Stimulated activated CD4-positive, alpha-beta T cell treated with anti-CD3 and anti-CD28 coated beads, Interleukin-15, amount 100 ng/mL, for 1 hour (primary cell): Measurements from ENCODE around the gene GJB4.
A peak's percentile ranks its signal among the peaks of the same experiment; 100 is the strongest.

ENCODE experiments used
- DNase-seq, 2 donors: peaks; one replicate each; pipeline ENCODE4 v3.0.0-alpha.2; 2020; ENCODE audit warnings: low read depth in 1 of 2, low spot score in 1 of 2

The GJB4 gene

DNA sequence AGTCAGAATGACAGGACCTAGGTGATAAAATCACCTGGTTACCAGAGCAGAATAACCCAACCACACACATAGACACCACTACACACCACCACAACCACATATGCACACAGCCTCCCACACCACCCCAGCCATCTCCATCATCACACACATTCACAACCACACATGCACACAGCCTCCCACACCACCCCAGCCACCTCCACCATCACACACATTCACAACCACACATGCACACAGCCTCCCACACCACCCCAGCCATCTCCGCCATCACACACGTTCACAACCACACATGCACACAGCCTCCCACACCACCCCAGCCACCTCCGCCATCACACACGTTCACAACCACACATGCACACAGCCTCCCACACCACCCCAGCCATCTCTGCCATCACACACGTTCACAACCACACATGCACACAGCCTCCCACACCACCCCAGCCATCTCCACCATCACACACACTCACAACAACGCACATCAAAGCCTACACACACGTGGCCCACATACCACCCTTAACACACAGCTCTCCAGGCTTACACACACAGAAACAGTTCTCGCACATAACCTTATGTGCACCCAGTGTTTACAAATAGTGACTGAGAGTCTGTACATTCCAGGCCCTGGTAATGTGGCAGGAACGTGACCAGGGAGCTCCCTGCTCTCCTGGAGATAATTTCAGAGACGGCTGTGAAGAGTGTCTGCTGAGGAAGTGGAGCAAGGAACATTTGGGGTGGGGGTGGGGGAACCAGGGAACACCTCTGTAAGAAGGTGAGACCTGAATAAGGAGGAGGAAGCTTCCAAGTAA is 18.2 kb downstream of the GJB4 start:
- DNase-seq, result no peak

DNA sequence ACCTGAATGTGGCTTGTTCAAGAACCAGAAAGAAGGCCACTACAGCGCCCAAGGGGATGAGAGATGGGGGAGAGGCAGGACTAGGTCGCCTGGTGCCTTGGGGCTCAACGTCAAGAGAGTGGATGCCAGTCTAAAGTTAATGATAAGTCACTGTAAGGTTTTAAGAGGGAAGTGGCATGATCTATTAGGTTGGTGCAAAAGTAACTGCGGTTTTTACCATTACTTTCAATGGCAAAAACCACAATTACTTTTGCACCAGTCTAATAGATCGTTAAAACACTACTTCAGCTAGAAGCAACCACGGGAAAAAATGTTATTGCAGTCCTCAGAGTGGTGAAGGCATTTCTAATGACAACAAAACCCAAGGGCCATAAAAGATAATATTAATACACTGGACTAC is 18.8 kb downstream of the GJB4 start:
- DNase-seq, result no peak

DNA sequence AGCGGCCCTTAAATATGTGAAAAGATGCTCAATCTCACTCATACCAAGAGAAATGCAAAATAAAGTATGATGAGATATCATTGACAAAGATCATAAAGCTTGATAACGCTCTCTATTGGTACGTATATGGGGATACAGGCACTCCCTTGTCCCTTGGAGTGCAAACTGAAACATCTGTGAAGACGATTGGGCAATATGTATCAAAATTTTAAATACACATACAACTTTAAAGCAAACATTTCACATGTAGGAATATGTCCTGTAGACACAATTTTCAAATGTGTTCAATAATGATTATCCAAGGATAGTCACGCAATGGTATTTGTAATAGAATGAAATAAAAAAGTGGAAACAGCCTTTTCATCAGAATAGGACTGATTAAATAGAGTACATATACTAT is 19.5 kb downstream of the GJB4 start:
- DNase-seq, result no peak

DNA sequence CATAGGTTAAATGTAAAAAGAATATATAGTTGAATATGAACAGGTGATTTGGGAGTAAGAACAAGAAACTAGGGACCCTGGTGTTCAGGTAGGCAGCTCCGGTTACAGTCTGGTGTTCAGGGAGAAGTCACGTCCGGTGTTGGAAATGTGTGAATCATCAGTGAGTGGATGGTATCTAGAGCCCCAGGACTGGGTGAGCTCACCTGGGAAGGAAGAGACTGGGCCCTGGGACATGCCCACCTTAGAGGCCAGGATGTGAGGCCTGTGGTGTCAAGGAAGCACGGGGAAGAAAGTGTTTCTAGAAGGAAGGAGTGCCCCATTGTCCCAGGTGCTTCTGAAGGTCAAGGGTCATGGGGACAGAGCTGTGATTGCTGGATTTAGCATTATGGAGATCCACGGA is 20.0 kb downstream of the GJB4 start:
- DNase-seq, result no peak

DNA sequence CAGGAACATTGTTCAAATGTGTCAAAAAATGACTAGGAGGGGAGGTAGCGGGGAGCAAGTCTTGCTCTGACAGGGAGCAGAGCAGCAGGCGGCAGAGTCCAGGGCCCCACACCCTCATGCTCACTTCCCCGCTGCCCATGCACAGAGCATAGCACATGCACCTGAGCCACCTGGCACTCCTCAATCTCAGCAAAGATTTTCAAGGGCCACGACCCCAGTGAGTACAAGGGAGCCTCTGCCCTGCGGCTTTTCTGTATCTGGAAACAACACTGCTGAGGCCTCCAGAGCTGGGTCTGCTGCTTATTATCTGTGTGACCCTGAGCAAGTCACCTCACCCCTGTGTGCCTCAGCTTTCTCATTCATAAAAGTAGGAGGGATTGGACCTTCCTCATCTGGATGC is 20.4 kb downstream of the GJB4 start:
- DNase-seq, result no peak

DNA sequence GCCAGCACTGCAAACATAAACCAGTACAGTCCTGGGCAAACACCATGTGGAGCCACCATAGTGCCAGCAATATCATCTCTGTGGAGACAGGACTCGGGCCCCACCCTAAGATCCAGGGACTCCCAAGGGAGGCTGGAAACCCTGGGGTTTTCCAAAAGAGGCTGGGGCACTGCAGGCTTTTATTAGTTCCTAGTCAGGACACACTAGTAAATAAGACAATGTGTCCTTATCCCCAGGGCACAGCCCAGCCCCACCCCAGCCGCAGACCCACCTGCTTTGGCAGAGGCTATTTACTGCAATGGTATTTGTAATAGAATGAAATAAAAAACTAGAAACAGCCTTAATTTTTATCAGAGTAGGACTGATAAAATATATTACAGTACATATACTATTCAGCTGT is 21.0 kb downstream of the GJB4 start:
- DNase-seq, result no peak

DNA sequence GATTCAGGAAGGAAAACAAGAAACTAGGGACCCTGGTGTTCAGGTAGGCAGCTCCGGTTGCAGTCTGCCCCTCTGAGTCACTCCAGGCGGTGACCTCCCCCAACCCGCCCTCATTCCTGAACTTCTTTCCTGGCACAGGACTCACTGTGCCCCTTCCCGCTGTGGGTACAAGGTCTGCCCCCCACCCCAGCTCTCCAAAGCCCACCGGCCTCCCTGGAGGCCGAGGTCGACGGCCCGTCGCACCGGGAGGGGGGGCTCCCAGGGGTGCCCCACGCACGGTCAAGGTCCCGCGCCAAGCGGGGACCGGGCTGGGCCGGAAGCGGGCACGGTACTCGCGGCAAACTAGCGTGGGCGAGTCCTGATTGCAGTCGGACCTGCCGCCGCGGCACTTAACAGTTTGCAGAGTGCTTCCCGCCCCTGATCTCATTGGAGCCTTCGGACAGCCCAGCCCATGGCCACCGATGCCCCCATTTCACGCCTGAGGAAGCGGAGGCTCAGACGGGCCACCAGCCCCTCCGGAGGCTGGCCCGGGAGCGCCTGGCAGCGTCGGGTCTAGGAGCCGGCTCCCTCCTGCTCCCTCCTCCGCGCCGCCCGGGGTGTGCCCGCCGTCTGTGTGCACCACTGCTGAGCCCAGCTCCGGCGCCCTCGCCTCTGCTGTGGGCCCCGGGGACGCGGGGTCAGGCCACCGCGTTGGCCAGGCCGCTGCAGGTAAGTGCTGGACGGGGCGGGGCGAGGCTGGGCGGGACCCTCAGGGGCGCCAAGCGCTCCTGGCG is 21.7 kb downstream of the GJB4 start, which contains the start of gene GJB3:
Gene GJB3 (plus strand): TSS at position 144 of the 773 bp plus-strand sequence. CDS start 3,549 bp downstream, outside the sequence.
- no peak for DNase-seq

DNA sequence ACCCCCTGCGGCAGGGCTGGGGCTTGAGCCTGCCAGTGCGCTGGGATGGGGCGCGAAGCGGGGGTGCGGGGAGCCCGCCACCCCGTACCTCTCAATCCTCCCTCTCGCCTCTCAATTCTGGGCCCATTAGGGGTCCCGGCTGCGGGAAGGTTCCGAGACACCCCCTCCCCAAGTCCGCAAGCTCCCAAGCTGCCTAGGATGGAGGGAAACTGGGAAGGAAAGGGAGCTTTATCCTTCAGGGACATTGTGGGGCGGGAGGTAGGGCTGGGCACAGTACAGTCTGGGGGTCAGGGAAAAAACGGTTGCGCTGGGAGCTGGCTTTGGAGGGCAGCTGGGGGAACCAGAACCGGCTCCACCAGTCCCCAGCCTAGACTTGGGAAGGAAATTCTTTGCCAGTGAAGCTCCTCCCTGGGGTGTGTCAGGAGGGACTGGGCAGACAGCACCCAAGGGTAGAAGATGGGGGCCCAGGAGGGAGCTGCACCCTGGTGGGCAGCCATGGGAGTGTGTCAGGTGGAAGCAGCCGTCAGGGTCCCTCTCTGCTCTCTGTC is 22.4 kb downstream of the GJB4 start:
- no peak for DNase-seq

DNA sequence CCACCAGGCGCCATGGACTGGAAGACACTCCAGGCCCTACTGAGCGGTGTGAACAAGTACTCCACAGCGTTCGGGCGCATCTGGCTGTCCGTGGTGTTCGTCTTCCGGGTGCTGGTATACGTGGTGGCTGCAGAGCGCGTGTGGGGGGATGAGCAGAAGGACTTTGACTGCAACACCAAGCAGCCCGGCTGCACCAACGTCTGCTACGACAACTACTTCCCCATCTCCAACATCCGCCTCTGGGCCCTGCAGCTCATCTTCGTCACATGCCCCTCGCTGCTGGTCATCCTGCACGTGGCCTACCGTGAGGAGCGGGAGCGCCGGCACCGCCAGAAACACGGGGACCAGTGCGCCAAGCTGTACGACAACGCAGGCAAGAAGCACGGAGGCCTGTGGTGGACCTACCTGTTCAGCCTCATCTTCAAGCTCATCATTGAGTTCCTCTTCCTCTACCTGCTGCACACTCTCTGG is 25.2 kb downstream of the GJB4 start:
- DNase-seq, result no peak

DNA sequence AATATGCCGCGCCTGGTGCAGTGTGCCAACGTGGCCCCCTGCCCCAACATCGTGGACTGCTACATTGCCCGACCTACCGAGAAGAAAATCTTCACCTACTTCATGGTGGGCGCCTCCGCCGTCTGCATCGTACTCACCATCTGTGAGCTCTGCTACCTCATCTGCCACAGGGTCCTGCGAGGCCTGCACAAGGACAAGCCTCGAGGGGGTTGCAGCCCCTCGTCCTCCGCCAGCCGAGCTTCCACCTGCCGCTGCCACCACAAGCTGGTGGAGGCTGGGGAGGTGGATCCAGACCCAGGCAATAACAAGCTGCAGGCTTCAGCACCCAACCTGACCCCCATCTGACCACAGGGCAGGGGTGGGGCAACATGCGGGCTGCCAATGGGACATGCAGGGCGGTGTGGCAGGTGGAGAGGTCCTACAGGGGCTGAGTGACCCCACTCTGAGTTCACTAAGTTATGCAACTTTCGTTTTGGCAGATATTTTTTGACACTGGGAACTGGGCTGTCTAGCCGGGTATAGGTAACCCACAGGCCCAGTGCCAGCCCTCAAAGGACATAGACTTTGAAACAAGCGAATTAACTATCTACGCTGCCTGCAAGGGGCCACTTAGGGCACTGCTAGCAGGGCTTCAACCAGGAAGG is 25.8 kb downstream of the GJB4 start:
- no peak for DNase-seq

DNA sequence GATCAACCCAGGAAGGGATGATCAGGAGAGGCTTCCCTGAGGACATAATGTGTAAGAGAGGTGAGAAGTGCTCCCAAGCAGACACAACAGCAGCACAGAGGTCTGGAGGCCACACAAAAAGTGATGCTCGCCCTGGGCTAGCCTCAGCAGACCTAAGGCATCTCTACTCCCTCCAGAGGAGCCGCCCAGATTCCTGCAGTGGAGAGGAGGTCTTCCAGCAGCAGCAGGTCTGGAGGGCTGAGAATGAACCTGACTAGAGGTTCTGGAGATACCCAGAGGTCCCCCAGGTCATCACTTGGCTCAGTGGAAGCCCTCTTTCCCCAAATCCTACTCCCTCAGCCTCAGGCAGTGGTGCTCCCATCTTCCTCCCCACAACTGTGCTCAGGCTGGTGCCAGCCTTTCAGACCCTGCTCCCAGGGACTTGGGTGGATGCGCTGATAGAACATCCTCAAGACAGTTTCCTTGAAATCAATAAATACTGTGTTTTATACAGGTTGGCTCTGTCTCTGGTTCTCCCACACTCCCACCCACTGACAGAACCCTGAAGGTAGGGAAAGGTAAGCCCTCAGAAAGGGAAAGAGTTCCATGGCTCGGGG is 26.4 kb downstream of the GJB4 start:
- DNase-seq, result no peak

DNA sequence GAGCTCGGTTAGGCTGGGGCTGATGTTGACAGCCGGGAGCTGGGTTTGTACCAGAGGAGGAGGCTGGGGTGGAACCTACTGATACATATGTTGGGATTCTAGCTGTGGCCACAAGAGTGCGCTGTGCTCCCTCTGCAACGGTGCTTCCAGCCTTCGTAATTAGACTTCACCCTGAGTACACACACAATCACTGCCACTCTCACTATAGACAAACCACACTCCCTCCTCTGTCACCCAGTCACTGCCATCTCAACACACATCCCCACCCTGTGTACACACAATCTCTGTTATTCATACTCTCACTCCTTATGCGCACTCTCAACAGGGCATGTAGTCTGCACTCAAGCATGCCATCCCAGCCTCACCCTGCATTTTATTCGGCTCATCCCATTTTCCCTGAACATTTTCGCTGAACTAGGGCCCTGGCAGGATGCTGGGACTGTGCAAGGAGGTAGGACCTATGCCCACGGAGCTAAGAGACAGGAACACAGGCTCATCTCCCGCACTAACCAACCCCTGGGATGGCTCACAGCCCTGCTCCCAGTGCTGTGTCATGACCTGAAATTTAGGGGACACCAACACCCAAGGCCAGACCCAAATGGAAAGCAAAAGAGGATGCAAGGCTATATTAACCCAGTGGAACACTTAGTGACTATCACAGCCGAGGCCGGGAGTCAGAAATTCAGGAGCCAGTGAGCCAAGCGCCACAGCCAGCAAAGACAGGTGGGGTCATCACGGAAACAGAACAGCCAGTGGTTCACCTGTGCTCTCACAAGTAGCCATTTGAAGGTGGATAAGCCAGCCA is 27.2 kb downstream of the GJB4 start:
- DNase-seq, result peak; percentile 24 to 42

DNA sequence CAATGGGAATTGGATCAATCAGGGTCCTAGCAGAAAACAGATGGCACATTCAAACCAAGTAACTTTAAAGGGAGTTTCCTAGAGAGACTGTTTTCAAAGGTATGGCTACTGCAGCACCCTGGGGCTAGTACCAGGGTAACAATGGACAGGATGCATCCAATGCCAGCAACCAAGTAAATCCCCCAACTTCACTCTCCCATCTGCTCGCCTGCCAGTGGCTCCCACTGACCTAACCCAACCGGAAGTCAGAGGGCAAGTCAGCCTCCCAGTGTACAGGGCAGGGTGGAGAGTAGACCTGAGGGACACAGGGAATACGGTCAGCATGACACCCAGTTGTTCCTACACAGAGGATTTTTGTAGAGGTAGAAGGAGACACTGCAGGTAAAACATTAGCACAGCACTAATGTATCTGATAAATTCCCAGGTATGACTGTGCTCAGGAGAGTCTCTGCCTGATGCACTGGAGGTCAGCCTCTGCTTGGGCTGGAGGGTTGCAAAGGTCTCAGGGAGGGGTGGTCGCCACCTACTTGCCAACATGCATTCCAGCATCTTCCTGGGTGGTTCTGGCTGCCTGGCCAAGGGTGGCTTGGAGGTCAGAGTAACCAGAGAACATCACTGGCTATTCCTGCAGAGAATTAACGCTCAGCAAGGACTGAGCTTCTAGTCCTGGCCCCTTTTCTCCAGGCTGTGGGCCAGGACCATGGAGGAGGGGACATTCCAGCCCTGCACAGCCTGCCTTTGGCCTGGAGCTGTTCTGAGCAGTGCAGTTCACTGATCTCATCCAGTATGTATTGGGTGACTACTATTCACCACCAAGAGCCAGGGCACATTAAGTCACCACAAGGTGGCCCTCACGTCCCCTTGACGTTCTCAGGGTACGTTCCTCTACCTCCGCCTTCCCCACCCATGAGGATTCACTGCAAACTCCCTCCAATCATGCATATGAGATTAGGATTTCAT is 28.2 kb downstream of the GJB4 start:
- no peak for DNase-seq

DNA sequence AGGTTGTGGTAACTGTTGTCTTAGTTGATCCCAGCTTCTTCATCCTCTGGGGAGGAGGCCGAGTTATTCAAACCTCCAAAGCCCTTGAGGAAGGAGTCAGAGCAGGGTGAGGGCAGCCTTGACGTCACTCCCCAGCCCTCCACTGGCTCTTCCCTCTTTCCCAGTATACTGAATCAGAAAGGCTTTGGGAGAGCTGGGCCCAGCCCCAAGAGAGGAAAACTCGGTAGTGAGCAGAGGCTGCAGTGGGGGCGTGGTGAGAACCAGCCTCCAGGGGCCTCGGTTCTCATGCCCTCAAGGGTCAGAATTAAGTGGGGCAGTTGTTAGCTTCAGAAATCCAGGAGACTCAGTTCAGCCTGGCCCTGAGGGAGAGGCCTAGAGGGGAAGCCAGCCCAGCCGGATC is 31.4 kb downstream of the GJB4 start:
- DNase-seq, result no peak

DNA sequence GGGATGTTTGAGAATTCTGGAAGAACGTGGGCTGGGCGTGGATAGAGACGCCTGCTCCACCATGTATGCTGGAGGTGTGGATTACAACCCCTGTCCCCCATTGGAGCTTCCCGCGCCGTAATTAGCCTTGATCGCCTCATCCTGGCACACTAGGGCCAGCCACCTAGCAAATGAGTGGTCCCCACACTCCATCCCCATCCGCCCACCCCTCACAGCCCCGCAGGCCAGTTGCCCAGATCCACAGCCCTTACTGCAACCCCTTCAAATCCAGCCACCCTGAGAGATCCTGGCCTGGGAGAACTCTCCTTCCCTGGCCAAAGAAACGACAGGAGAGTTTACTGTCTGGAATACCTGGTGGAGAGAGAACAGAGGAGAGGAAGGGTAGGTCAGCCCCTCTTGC is 32.9 kb downstream of the GJB4 start:
- DNase-seq, result no peak

DNA sequence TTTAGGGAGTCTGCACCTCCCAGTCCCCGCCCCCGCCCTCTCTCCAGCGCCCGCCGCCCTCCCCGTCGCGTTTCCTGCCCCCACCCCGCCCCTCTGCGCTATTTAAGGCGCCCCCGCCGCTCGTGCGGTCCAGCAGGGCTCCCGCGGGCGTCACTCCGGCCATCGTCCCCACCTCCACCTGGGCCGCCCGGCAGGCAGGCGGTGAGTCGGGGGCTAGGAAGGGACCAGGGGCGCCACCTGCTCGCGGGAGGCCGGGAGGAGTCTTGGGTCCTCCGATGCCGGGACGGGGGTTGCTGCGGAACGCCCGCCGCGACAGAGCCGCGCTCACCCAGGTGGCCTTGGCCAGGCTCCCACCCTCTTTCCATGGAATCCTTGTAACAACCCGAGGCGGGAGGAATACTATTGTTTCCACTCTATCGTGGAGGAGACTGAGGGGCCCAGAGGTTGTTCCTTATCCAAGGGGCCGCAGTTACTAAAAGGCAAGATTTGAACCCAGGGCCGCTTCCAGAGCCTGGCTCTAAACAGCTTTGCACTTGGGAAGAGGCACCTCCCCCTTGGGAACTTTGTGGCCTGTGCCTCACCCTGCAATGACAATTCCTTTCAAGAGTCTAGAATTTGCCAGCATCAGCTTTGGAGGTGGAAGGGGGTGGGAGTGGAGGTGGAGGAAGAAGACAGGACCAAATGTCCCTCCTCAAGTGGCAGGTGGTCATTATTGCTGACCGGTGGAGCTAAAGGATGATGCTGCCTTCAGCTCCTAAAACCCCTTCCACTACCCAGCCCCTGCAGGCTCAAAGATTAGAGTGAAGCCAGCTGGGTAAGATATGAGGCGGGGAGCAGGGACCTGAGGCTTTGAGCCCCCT is 33.6 kb downstream of the GJB4 start, which contains the start of gene GJA4:
Gene GJA4 (plus strand): TSS at position 132 of the 860 bp plus-strand sequence. CDS start 1,215 bp downstream, outside the sequence.
- DNase-seq, result no peak

DNA sequence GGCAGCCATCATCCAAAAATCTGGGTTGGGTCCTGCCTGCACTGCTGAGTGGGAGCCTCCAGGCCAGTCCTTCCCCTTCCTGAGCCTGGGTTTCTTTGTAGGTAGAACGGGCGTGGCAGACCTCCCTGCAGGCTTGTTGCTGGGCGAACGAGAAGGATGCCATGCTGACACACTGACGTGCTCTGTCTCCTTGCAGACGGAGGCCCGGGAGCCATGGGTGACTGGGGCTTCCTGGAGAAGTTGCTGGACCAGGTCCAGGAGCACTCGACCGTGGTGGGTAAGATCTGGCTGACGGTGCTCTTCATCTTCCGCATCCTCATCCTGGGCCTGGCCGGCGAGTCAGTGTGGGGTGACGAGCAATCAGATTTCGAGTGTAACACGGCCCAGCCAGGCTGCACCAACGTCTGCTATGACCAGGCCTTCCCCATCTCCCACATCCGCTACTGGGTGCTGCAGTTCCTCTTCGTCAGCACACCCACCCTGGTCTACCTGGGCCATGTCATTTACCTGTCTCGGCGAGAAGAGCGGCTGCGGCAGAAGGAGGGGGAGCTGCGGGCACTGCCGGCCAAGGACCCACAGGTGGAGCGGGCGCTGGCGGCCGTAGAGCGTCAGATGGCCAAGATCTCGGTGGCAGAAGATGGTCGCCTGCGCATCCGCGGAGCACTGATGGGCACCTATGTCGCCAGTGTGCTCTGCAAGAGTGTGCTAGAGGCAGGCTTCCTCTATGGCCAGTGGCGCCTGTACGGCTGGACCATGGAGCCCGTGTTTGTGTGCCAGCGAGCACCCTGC is 34.7 kb downstream of the GJB4 start:
- no peak for DNase-seq
